HEK293 (cell line): ENCODE measurements around the gene VASN.

Experiments
- CTCF ChIA-PET: fragments of 350-600 bp; formaldehyde crosslinking; extraction: SDS; loops from one replicate; lab custom pipeline; 2021; ENCODE audit warnings: antibody characterized with exemption; lab: Yijun Ruan, JAX
- POLR2A ChIA-PET: fragments of 300-600 bp; formaldehyde crosslinking; extraction: SDS; loops from one replicate; lab custom pipeline; 2020; ENCODE audit warnings: antibody characterized with exemption, inconsistent platforms; lab: Yijun Ruan, JAX
- H3K27ac ChIP-seq: fragments of 200-500 bp; sonication (Bioruptor generic); 2 replicates; pipeline ENCODE4 v1.5.1; 2014; ENCODE audit warnings: low read depth, low read length, control low read depth, inconsistent platforms; ENCODE audit errors: extremely low read depth
- H3K36me3 ChIP-seq, 2 experiments: fragments of 200-500 bp in 1 of 2; sonication (Bioruptor generic) in 1 of 2; 1 replicate in 1 of 2; 2 replicates in 1 of 2; pipeline ENCODE4 v1.5.1; 2014 to 2017; ENCODE audit warnings: inconsistent platforms in 2 of 2, low read length in 2 of 2; ENCODE audit not compliant: control insufficient read depth in 2 of 2, insufficient read depth in 1 of 2
- H3K4me1 ChIP-seq: fragments of 200-500 bp; sonication (Bioruptor generic); 2 replicates; pipeline ENCODE4 v1.5.1; 2014; ENCODE audit warnings: mild to moderate bottlenecking, low read length, inconsistent platforms; ENCODE audit not compliant: control insufficient read depth, insufficient read depth
- H3K4me3 ChIP-seq: 2 replicates; pipeline ENCODE4 v1.5.1; 2011; ENCODE audit warnings: low read depth, mild to moderate bottlenecking, control low read depth, low read length, moderate library complexity
- H3K9me3 ChIP-seq: fragments of 200-500 bp; sonication (Bioruptor generic); 2 replicates; pipeline ENCODE4 v1.5.1; 2014; ENCODE audit warnings: low read depth, low read length, inconsistent platforms; ENCODE audit not compliant: control insufficient read depth, insufficient read depth
- BCL11B ChIP-seq: fragments of 450-650 bp; formaldehyde crosslinking; IDR thresholded peaks from 2 replicates; pipeline ENCODE4 v1.5.1; 2016; ENCODE audit warnings: low read depth, missing biosample characterization, missing genetic modification characterization
- GLI2 ChIP-seq: fragments of 450-650 bp; formaldehyde crosslinking; IDR thresholded peaks from 2 replicates; pipeline ENCODE4; 2017; ENCODE audit warnings: missing biosample characterization, missing genetic modification characterization, low read depth, borderline replicate concordance
- KLF1 ChIP-seq: fragments of 450-650 bp; formaldehyde crosslinking; IDR thresholded peaks from 2 replicates; pipeline ENCODE4 v1.5.1; 2016; ENCODE audit warnings: missing biosample characterization, missing genetic modification characterization
- KLF8 ChIP-seq: fragments of 450-650 bp; formaldehyde crosslinking; IDR thresholded peaks from 2 replicates; pipeline ENCODE4 v1.5.1; 2016; ENCODE audit warnings: missing biosample characterization, missing genetic modification characterization
- SCRT2 ChIP-seq: fragments of 450-650 bp; formaldehyde crosslinking; IDR thresholded peaks from 2 replicates; pipeline ENCODE4 v1.5.1; 2016; ENCODE audit warnings: missing biosample characterization, missing genetic modification characterization
- TCF7L2 ChIP-seq: IDR thresholded peaks from 2 replicates; pipeline ENCODE4 v1.6.1; 2011; ENCODE audit warnings: low read depth, mild to moderate bottlenecking, inconsistent platforms, low read length, moderate library complexity, borderline replicate concordance
- ZBTB21 ChIP-seq: fragments of 450-650 bp; formaldehyde crosslinking; IDR thresholded peaks from 2 replicates; pipeline ENCODE4 v1.5.1; 2017; ENCODE audit warnings: missing biosample characterization, missing genetic modification characterization
- ZFP41 ChIP-seq: fragments of 450-650 bp; formaldehyde crosslinking; IDR thresholded peaks from 2 replicates; pipeline ENCODE4 v1.5.1; 2016; ENCODE audit warnings: missing biosample characterization, missing genetic modification characterization, borderline replicate concordance
- ZFP69B ChIP-seq: fragments of 450-650 bp; formaldehyde crosslinking; IDR thresholded peaks from 2 replicates; pipeline ENCODE4 v1.5.1; 2016; ENCODE audit warnings: missing biosample characterization, missing genetic modification characterization
- ZIC2 ChIP-seq: fragments of 450-650 bp; formaldehyde crosslinking; IDR thresholded peaks from 2 replicates; pipeline ENCODE4 v1.5.1; 2016; ENCODE audit warnings: missing biosample characterization, missing genetic modification characterization
- ZNF121 ChIP-seq: fragments of 450-650 bp; formaldehyde crosslinking; IDR thresholded peaks from 2 replicates; pipeline ENCODE4 v1.5.1; 2016; ENCODE audit warnings: missing biosample characterization, missing genetic modification characterization
- ZNF132 ChIP-seq: fragments of 450-650 bp; formaldehyde crosslinking; IDR thresholded peaks from 2 replicates; pipeline ENCODE4 v1.5.1; 2017; ENCODE audit warnings: missing biosample characterization, missing genetic modification characterization, borderline replicate concordance
- ZNF133 ChIP-seq: fragments of 450-650 bp; formaldehyde crosslinking; IDR thresholded peaks from 2 replicates; pipeline ENCODE4 v1.5.1; 2016; ENCODE audit warnings: missing biosample characterization, missing genetic modification characterization
- ZNF138 ChIP-seq: fragments of 450-650 bp; formaldehyde crosslinking; IDR thresholded peaks from 2 replicates; pipeline ENCODE4 v1.5.1; 2016; ENCODE audit warnings: missing biosample characterization, missing genetic modification characterization, borderline replicate concordance
- ZNF362 ChIP-seq: fragments of 450-650 bp; formaldehyde crosslinking; IDR thresholded peaks from 2 replicates; pipeline ENCODE4 v1.5.1; 2016; ENCODE audit warnings: missing biosample characterization, missing genetic modification characterization
- ZNF404 ChIP-seq: fragments of 450-650 bp; formaldehyde crosslinking; IDR thresholded peaks from 2 replicates; pipeline ENCODE4 v1.5.1; 2017; ENCODE audit warnings: missing biosample characterization, missing genetic modification characterization
- ZNF473 ChIP-seq: fragments of 450-650 bp; formaldehyde crosslinking; IDR thresholded peaks from 2 replicates; pipeline ENCODE4 v1.5.1; 2017; ENCODE audit warnings: missing biosample characterization, missing genetic modification characterization
- ZNF510 ChIP-seq: fragments of 450-650 bp; formaldehyde crosslinking; IDR thresholded peaks from 2 replicates; pipeline ENCODE4 v1.5.1; 2018; ENCODE audit warnings: mild to moderate bottlenecking, missing genetic modification characterization, missing biosample characterization; ENCODE audit not compliant: insufficient replicate concordance
- ZNF600 ChIP-seq: fragments of 450-650 bp; formaldehyde crosslinking; IDR thresholded peaks from 2 replicates; pipeline ENCODE4 v1.5.1; 2016; ENCODE audit warnings: missing biosample characterization, missing genetic modification characterization
- ZNF660 ChIP-seq: fragments of 450-650 bp; IDR thresholded peaks from 2 replicates; pipeline ENCODE4 v1.5.1; 2018; ENCODE audit warnings: missing biosample characterization, mild to moderate bottlenecking, missing genetic modification characterization
- ZNF776 ChIP-seq: fragments of 450-650 bp; formaldehyde crosslinking; IDR thresholded peaks from 2 replicates; pipeline ENCODE4 v1.5.0; 2017; ENCODE audit warnings: missing biosample characterization, missing genetic modification characterization, borderline replicate concordance
- ZNF777 ChIP-seq: fragments of 450-650 bp; formaldehyde crosslinking; IDR thresholded peaks from 2 replicates; pipeline ENCODE4 v1.5.1; 2017; ENCODE audit warnings: missing biosample characterization, missing genetic modification characterization, borderline replicate concordance
- ZNF792 ChIP-seq: fragments of 450-650 bp; formaldehyde crosslinking; IDR thresholded peaks from 2 replicates; pipeline ENCODE4 v1.5.1; 2016; ENCODE audit warnings: missing biosample characterization, missing genetic modification characterization
- ZNF837 ChIP-seq: fragments of 450-650 bp; formaldehyde crosslinking; IDR thresholded peaks from 2 replicates; pipeline ENCODE4 v1.5.1; 2016; ENCODE audit warnings: missing biosample characterization, missing genetic modification characterization
- TF ChIP-seq, protein P1 (sequence below): fragments of 450-650 bp; formaldehyde crosslinking; IDR thresholded peaks from 2 replicates; pipeline ENCODE4 v1.5.1; 2016; ENCODE audit warnings: missing biosample characterization, missing genetic modification characterization
- TF ChIP-seq, protein P2 (sequence below): fragments of 450-650 bp; formaldehyde crosslinking; IDR thresholded peaks from 2 replicates; pipeline ENCODE4 v1.5.1; 2017; ENCODE audit warnings: missing biosample characterization, missing genetic modification characterization
- TF ChIP-seq, protein P3 (sequence below): fragments of 450-650 bp; formaldehyde crosslinking; IDR thresholded peaks from 2 replicates; pipeline ENCODE4 v1.5.1; 2016; ENCODE audit warnings: missing biosample characterization, missing genetic modification characterization

The VASN gene

DNA sequence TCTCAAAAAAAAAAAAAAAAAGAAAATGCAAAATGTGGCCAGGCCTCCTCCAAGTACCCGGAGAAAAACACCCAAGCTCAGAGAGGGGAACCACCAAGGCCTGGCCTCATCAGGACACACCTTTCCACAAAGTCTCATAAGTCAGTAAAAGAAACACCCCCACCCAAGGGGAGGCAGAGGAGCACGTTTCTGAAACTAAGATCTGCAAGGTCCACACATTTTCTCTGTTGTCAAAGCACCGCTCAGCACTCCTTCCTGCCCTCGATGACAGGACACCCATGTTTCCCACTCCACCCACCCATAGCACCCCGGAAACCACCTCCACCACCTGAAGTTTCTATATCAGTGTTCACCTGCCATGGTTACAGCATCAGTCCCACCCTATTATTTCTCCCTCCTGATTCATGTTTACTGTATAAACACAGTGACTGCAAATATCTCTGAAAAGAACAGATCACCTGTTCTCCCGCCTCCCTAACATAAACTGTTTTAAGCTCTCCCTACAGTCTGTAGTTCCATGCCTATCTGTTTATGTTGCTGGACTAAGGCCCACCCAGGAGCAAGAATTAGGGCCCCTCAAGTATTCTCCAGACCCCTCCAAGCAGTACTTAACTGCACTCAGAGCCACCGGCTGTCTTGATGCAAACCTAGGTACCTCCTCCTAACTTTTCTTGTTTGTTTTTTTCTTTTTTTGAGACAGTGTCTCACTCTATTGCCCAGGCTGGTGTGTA, 42.7 kb downstream of the VASN start:
- Histone ChIP-seq H3K4me1 (no peaks in the 10 kb centered on the region; the same call in 1 of the 2 replicates), H3K9me3 (no peaks in the 10 kb centered on the region), H3K36me3 (peaks cover 0 to 34% of the 10 kb centered on the region in 2 experiments; a peak in 1 of 3 replicates), H3K27ac (no peak overlapping the region), H3K4me3 (no peak overlapping the region)
- POLR2A ChIA-PET: interaction anchor here (1.5 to 1.8 kb wide), 2 partner anchors 11 to 62 kb away, joined by 5 to 6 read pairs; no protein-coding TSS in a partner anchor
- CTCF ChIA-PET: interaction anchor here (1.1 to 9.9 kb wide), 2 partner anchors 11 to 160 kb away, joined by 6 to 135 read pairs; no protein-coding TSS in a partner anchor
- TF ChIP-seq, protein P1, sequence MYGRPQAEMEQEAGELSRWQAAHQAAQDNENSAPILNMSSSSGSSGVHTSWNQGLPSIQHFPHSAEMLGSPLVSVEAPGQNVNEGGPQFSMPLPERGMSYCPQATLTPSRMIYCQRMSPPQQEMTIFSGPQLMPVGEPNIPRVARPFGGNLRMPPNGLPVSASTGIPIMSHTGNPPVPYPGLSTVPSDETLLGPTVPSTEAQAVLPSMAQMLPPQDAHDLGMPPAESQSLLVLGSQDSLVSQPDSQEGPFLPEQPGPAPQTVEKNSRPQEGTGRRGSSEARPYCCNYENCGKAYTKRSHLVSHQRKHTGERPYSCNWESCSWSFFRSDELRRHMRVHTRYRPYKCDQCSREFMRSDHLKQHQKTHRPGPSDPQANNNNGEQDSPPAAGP (tag by site-specific recombination): no peak

GRCh38 chr16:4415538-4416199, 44.0 kb downstream of the VASN start:
- peaks cover 0 to 20% of the 10 kb centered on the region in 2 experiments; a peak in 1 of 3 replicates for H3K36me3 ChIP-seq
- no peaks in the 10 kb centered on the region for H3K9me3 ChIP-seq
- H3K27ac ChIP-seq: peak overlapping the region; percentile 72; the same call in 1 of the 2 replicates
- H3K4me3 ChIP-seq: peak overlapping the region; percentile 67
- ChIA-PET POLR2A (interaction anchor here (1.0 to 1.8 kb wide), 4 partner anchors 11 to 64 kb away, joined by 3 to 6 read pairs (median 4); no protein-coding TSS in a partner anchor), CTCF (interaction anchor here (0.6 to 9.9 kb wide), 4 partner anchors 13 to 322 kb away, joined by 3 to 135 read pairs (median 5); no protein-coding TSS in a partner anchor)
- H3K4me1 ChIP-seq: no peaks in the 10 kb centered on the region; the same call in 1 of the 2 replicates
- TF ChIP-seq ZNF404 (tag by site-specific recombination) (no peak), ZBTB21 (tag by site-specific recombination) (no peak), ZIC2 (tag by site-specific recombination) (no peak), ZNF133 (tag by site-specific recombination) (no peak), ZNF473 (tag by site-specific recombination) (no peak), ZNF600 (tag by site-specific recombination) (no peak), GLI2 (tag by site-specific recombination) (no peak), ZNF776 (tag by site-specific recombination) (no peak), ZFP41 (tag by site-specific recombination) (no peak), ZNF660 (tag by site-specific recombination) (no peak), TCF7L2 (no peak), ZNF837 (tag by site-specific recombination) (no peak), ZFP69B (tag by site-specific recombination) (no peak), ZNF132 (tag by site-specific recombination) (no peak), ZNF362 (no peak), ZNF510 (tag by site-specific recombination) (no peak), ZNF121 (tag by site-specific recombination) (no peak), ZNF777 (tag by site-specific recombination) (no peak), ZNF792 (tag by site-specific recombination) (no peak), BCL11B (tag by site-specific recombination) (no peak; the same call in 1 of the 2 replicates), KLF8 (tag by site-specific recombination) (no peak), SCRT2 (tag by site-specific recombination) (no peak; the same call in 1 of the 2 replicates), ZNF138 (tag by site-specific recombination) (no peak), KLF1 (tag by site-specific recombination) (peak; percentile 61)
- TF ChIP-seq, protein P2, sequence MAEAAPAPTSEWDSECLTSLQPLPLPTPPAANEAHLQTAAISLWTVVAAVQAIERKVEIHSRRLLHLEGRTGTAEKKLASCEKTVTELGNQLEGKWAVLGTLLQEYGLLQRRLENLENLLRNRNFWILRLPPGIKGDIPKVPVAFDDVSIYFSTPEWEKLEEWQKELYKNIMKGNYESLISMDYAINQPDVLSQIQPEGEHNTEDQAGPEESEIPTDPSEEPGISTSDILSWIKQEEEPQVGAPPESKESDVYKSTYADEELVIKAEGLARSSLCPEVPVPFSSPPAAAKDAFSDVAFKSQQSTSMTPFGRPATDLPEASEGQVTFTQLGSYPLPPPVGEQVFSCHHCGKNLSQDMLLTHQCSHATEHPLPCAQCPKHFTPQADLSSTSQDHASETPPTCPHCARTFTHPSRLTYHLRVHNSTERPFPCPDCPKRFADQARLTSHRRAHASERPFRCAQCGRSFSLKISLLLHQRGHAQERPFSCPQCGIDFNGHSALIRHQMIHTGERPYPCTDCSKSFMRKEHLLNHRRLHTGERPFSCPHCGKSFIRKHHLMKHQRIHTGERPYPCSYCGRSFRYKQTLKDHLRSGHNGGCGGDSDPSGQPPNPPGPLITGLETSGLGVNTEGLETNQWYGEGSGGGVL (tag by site-specific recombination): 0 out of 2 replicates have a peak, but pooled peaks have one; percentile 3
- TF ChIP-seq, protein P3, sequence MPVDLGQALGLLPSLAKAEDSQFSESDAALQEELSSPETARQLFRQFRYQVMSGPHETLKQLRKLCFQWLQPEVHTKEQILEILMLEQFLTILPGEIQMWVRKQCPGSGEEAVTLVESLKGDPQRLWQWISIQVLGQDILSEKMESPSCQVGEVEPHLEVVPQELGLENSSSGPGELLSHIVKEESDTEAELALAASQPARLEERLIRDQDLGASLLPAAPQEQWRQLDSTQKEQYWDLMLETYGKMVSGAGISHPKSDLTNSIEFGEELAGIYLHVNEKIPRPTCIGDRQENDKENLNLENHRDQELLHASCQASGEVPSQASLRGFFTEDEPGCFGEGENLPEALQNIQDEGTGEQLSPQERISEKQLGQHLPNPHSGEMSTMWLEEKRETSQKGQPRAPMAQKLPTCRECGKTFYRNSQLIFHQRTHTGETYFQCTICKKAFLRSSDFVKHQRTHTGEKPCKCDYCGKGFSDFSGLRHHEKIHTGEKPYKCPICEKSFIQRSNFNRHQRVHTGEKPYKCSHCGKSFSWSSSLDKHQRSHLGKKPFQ (tag by site-specific recombination): no peak
